K562 (cell line): Measurements from ENCODE around the gene EXOC3. TPM values are rescaled to one million over a fixed set of nuclear protein-coding genes. Genes with fewer than 3 reads are reported as not detected.

Experiments used
- ATAC-seq: fragments of 200-7000 bp; cut with Tn5 transposase; 3 replicates; pipeline ENCODE4 v1.9.1; 2020; ENCODE audit warnings: moderate library complexity
- BruUV-seq: library from RNA; stranded (reverse); fragments of 400-500 nt; replicated peaks from 2 replicates; lab custom pipeline; 2021; lab: Mats Ljungman, UMichigan
- CTCF ChIA-PET: fragments of 300-600 bp; formaldehyde crosslinking; extraction: SDS; loops from one replicate; lab custom pipeline; 2021; ENCODE audit warnings: low intra/inter-chr PET ratio; lab: Yijun Ruan, JAX
- POLR2A ChIA-PET: fragments of 300-600, 350-650 bp; sonication (Branson Sonifier 250); formaldehyde crosslinking; extraction: SDS; loops from one replicate; lab custom pipeline; 2021; ENCODE audit warnings: antibody characterized with exemption, inconsistent platforms; lab: Yijun Ruan, JAX
- DNase-seq, 4 experiments: peaks; one replicate each; pipeline versions ENCODE4 v3.0.0 to v3.0.0-alpha.2; 2011 to 2018; ENCODE audit warnings: low spot score in 3 of 4, mixed read lengths in 3 of 4; ENCODE audit errors: extremely low read depth in 1 of 4
- FAIRE-seq: peaks from 2 replicates; lab custom pipeline; 2011; peaks lifted over from hg19 to GRCh38; lab: Jason Lieb, UNC
- H2AFZ ChIP-seq: 2 replicates; pipeline ENCODE4 v1.6.0; 2011; ENCODE audit warnings: low read depth, low read length, control low read depth, inconsistent platforms
- H3K27ac ChIP-seq: fragments of 200-600 bp; 3 replicates; pipeline ENCODE4 v1.8.0; 2011; ENCODE audit warnings: low read depth, mild to moderate bottlenecking, control low read depth, inconsistent platforms, low read length, moderate library complexity, mixed read lengths; ENCODE audit errors: extremely low read depth
- H3K27me3 ChIP-seq, 2 experiments: fragments of 300-600 bp in 1 of 2; 2 replicates in 1 of 2; 3 replicates in 1 of 2; pipeline versions ENCODE4 v1.6.0 to v1.8.0; 2011; ENCODE audit warnings: inconsistent platforms in 2 of 2, low read length in 2 of 2, mild to moderate bottlenecking in 1 of 2, mixed read lengths in 1 of 2, moderate library complexity in 1 of 2; ENCODE audit not compliant: control insufficient read depth in 2 of 2, insufficient read depth in 2 of 2
- H3K36me3 ChIP-seq: fragments of 300-600 bp; 3 replicates; pipeline ENCODE4 v1.8.0; 2011; ENCODE audit warnings: mild to moderate bottlenecking, low read length, inconsistent platforms; ENCODE audit not compliant: control insufficient read depth, insufficient read depth
- H3K4me1 ChIP-seq, 2 experiments: fragments of 200-600 bp in 1 of 2; replicated peaks in 1 of 2; 2 replicates in 1 of 2; 3 replicates in 1 of 2; pipeline versions ENCODE4 v1.5.1 to v1.8.0; 2011; ENCODE audit warnings: inconsistent platforms in 2 of 2, low read length in 2 of 2, mild to moderate bottlenecking in 1 of 2, mixed read lengths in 1 of 2, moderate library complexity in 1 of 2; ENCODE audit not compliant: control insufficient read depth in 2 of 2, insufficient read depth in 2 of 2
- H3K4me2 ChIP-seq: 2 replicates; pipeline ENCODE4 v1.6.1; 2011; ENCODE audit warnings: low read length, control low read depth, inconsistent platforms, mixed read lengths; ENCODE audit not compliant: insufficient read depth
- H3K4me3 ChIP-seq: fragments of 200-600 bp; sonication (generic), shearing (Covaris generic); 2 replicates; pipeline ENCODE4 v1.5.1; 2016; ENCODE audit warnings: control low read depth, inconsistent platforms
- H3K79me2 ChIP-seq: fragments of 200-600 bp; 3 replicates; pipeline ENCODE4 v1.8.0; 2011; ENCODE audit warnings: low read length, inconsistent platforms; ENCODE audit not compliant: control insufficient read depth, insufficient read depth
- H3K9ac ChIP-seq, 2 experiments: 2 replicates each; pipeline versions ENCODE4 v1.6.0 to v1.6.1; 2011; ENCODE audit warnings: low read depth in 2 of 2, low read length in 2 of 2, control low read depth in 1 of 2, inconsistent platforms in 1 of 2, mild to moderate bottlenecking in 1 of 2, mixed read lengths in 1 of 2; ENCODE audit not compliant: insufficient read depth in 1 of 2
- H3K9me1 ChIP-seq: one replicate; pipeline ENCODE4 v1.6.0; 2011; ENCODE audit warnings: inconsistent platforms, mild to moderate bottlenecking, low read length, moderate library complexity; ENCODE audit not compliant: control insufficient read depth, insufficient read depth
- H3K9me3 ChIP-seq: replicated peaks from 2 replicates; pipeline ENCODE4 v1.5.1; 2011; ENCODE audit warnings: low read depth, low read length, inconsistent platforms; ENCODE audit not compliant: control insufficient read depth, insufficient read depth
- H4K20me1 ChIP-seq: replicated peaks from 2 replicates; pipeline ENCODE4 v1.6.1; 2011; ENCODE audit warnings: low read length, inconsistent platforms, mixed read lengths; ENCODE audit not compliant: control insufficient read depth, insufficient read depth
- ARID4B ChIP-seq: sonication (generic); formaldehyde crosslinking; IDR thresholded peaks from 2 replicates; pipeline ENCODE4 v1.8.0; 2022; ENCODE audit warnings: mild to moderate bottlenecking, missing genetic modification reagents
- ETS1 ChIP-seq: conservative IDR thresholded peaks from 2 replicates; pipeline ENCODE4 v1.6.1; 2011; ENCODE audit warnings: low read depth, mild to moderate bottlenecking, low read length; ENCODE audit not compliant: control insufficient read depth
- FOXM1 ChIP-seq, 2 experiments: fragments of 450-650 bp in 1 of 2; sonication (generic) in 1 of 2; formaldehyde crosslinking in 1 of 2; IDR thresholded peaks; 2 replicates each; pipeline versions ENCODE4 v1.6.1 to v1.9.0; 2017 to 2022; ENCODE audit warnings: low read depth in 2 of 2, mild to moderate bottlenecking in 2 of 2, missing genetic modification reagents in 1 of 2, moderate library complexity in 1 of 2
- HMGN3 ChIP-seq: IDR thresholded peaks from 2 replicates; pipeline ENCODE4 v1.6.1; 2011; ENCODE audit warnings: borderline replicate concordance, low read depth, mild to moderate bottlenecking, mixed read lengths, low read length; ENCODE audit not compliant: insufficient read length; ENCODE audit errors: extremely low read depth
- MED1 ChIP-seq: sonication (generic); formaldehyde crosslinking; IDR thresholded peaks from 2 replicates; pipeline ENCODE4 v1.8.1; 2023; ENCODE audit warnings: missing genetic modification reagents, borderline replicate concordance
- STAG1 ChIP-seq: sonication (generic); formaldehyde crosslinking; IDR thresholded peaks from 2 replicates; pipeline ENCODE4 v1.5.0; 2020; ENCODE audit warnings: missing genetic modification reagents, borderline replicate concordance
- STAT6 ChIP-seq: sonication (generic); formaldehyde crosslinking; IDR thresholded peaks from 2 replicates; pipeline ENCODE4 v1.8.1; 2023; ENCODE audit warnings: mild to moderate bottlenecking, missing genetic modification reagents
- ZBTB49 ChIP-seq: sonication (generic); formaldehyde crosslinking; IDR thresholded peaks from 2 replicates; pipeline ENCODE4 v1.8.0; 2022; ENCODE audit warnings: missing genetic modification reagents, mild to moderate bottlenecking, borderline replicate concordance
- WGBS: fragments of 100-300 bp; shearing (Covaris generic); methylation state at CpG from one replicate; pipeline ENCODE4 v1.1.6; 2016; ENCODE audit warnings: low coverage, mixed read lengths; ENCODE audit not compliant: insufficient coverage; ENCODE audit errors: missing lambda C conversion rate; 5-methylcytosine and 5-hydroxymethylcytosine counted together
- in situ Hi-C: fragments of 300-500 bp; cut with MboI; formaldehyde crosslinking; loops from 4 replicates; pipeline ENCODE4 v1.15.0; 2018; ENCODE audit warnings: inconsistent platforms, mixed read lengths
- intact Hi-C: fragments of 100-400 bp; cut with micrococcal nuclease; formaldehyde crosslinking; loops from 2 replicates; pipeline ENCODE4 v1.14.2; 2022
- polyA plus RNA-seq, 8 experiments: library from polyadenylated mRNA; depleted of rRNA in 4 of 8; stranded (reverse) in 5 of 8; unstranded in 3 of 8; fragments of >200 nt; fragmentation: Nextera tagmentation in 2 of 8; fragmentation: Illumina TruSeq in 1 of 8; extraction: Ambion mirVana in 2 of 8; extraction: Trizol in 1 of 8; gene quantifications; 2 replicates each; pipeline versions ENCODE4 v1.2.1 to v1.2.3, GENCODE V29; 2011 to 2014; ENCODE audit warnings: inconsistent platforms in 1 of 8, missing spikeins in 1 of 8
- total RNA-seq, 7 experiments: library from RNA; depleted of rRNA in 6 of 7; stranded (reverse); fragments of >200 nt in 6 of 7; fragmentation: Illumina TruSeq in 2 of 7; extraction: Trizol in 2 of 7; gene quantifications; 2 replicates each; pipeline versions ENCODE4 v1.2.1 to v1.2.3, GENCODE V29; 2011 to 2021; ENCODE audit warnings: low replicate concordance in 1 of 7

EXOC3 gene
- total and polyA plus RNA-seq, 9 of the 15 experiments (the other 6 are each of a cell fraction or from before 2014, with no cell fraction given) = 1.4 to 41.9 (median 22.4) TPM

- H4K20me1 ChIP-seq = no peaks in the 10 kb centered on the region; the same call in 1 of the 2 replicates
- no peak overlapping the region for H3K4me3 ChIP-seq
- H3K4me1 ChIP-seq = peaks cover 0 to 52% of the 10 kb centered on the region in 2 experiments; a peak in 2 of 5 replicates
- H3K9ac ChIP-seq = no peak overlapping the region
- POLR2A ChIA-PET = interaction anchor here (0.7 kb wide), 2 partner anchors 9 to 702 kb away, joined by 3 read pairs; no protein-coding TSS in a partner anchor
- H3K9me1 ChIP-seq = no peaks in the 10 kb centered on the region
- DNase-seq (no peak), ATAC-seq (no peak), FAIRE-seq (peak; percentile 37)
- 20% methylated on average over 18 of the region's 18 CpGs for WGBS
- H3K27ac ChIP-seq = no peak overlapping the region
- H3K79me2 ChIP-seq = no peaks in the 10 kb centered on the region
- no peak overlapping the region for H3K4me2 ChIP-seq
- H3K36me3 ChIP-seq = no peaks in the 10 kb centered on the region
- CTCF ChIA-PET = no interaction called here
- peaks cover 44 to 93% of the 10 kb centered on the region in 2 experiments for H3K27me3 ChIP-seq
- no TSS peak for BruUV-seq
- intact Hi-C loops (no loop called here), in situ Hi-C loops (loop anchor here (5.0 kb wide), 1 partner anchor 120 kb away; no protein-coding TSS in a partner anchor)
- H2AFZ ChIP-seq = no peak overlapping the region
- no peaks in the 10 kb centered on the region for H3K9me3 ChIP-seq
- TF ChIP-seq FOXM1 (IDR thresholded peaks at IDR 0.05; ENCODE audit: low read depth) (no peak), FOXM1 (CRISPR knock-in tag; IDR thresholded peaks at IDR 0.05; ENCODE audit: low read depth) (no peak), HMGN3 (no peak), STAG1 (CRISPR knock-in tag) (no peak), ZBTB49 (CRISPR knock-in tag) (no peak), ARID4B (no peak), MED1 (no peak), STAT6 (CRISPR knock-in tag) (no peak), ETS1 (no peak)
Observed at GRCh38 chr5:432201-432927, 10.6 kb upstream of the EXOC3 start.
